Lower leg skin (tissue), 4 donors: ENCODE measurements around the gene KCND1. TPM values are rescaled to one million over a fixed set of nuclear protein-coding genes. Genes with fewer than 3 reads are reported as not detected.

Experiments
- DNase-seq, 2 donors: peaks; one replicate each; pipeline ENCODE4 v3.0.0-alpha.2; 2019; ENCODE audit warnings: low spot score in 2 of 2
- H3K4me3 ChIP-seq: fragments of 200-600 bp; sonication (generic); 2 replicates; pipeline ENCODE4 v1.5.1; 2017; ENCODE audit warnings: mild to moderate bottlenecking, low read depth; ENCODE audit not compliant: poor library complexity, severe bottlenecking
- CTCF ChIP-seq, 3 donors: fragments of 450-650 bp; IDR thresholded peaks; one replicate each; pipeline ENCODE4 v1.5.1; 2016; ENCODE audit warnings: antibody characterized with exemption in 3 of 3, mild to moderate bottlenecking in 3 of 3, moderate library complexity in 2 of 3
- POLR2A ChIP-seq, 2 donors: fragments of 450-650 bp; IDR thresholded peaks; one replicate each; pipeline ENCODE4 v1.6.1; 2016 to 2017; ENCODE audit warnings: antibody characterized with exemption in 2 of 2, mild to moderate bottlenecking in 1 of 2, moderate library complexity in 1 of 2
- WGBS, 2 donors: methylation state at CpG; one replicate each; pipeline ENCODE4 v1.1.5; 2018; 5-methylcytosine and 5-hydroxymethylcytosine counted together
- intact Hi-C: fragments of 100-400 bp; cut with DNase I; formaldehyde crosslinking; loops from one replicate; pipeline ENCODE4 v1.15.0; 2023; ENCODE audit warnings: low total_unique reads
- total RNA-seq, 4 donors: library from RNA; depleted of rRNA; stranded (reverse); fragments of >200 nt; gene quantifications; one replicate each; pipeline ENCODE4 v1.1.0, GENCODE V29; 2016

The KCND1 gene
- total RNA-seq, 4 donors from 2014 or later = 0.08 to 0.72 (median 0.33) TPM

GRCh38 chrX:48939524-48940228 is 32.0 kb downstream of the KCND1 start:
- TF ChIP-seq POLR2A (IDR thresholded peaks at IDR 0.05) = no peak
- no peak for TF ChIP-seq CTCF (IDR thresholded peaks at IDR 0.05)
- intact Hi-C loops = no loop called here
- 77% methylated on average over 3 of the region's 3 CpGs for WGBS, 2 donors
- no peak overlapping the region for H3K4me3 ChIP-seq
- DNase-seq = no peak

DNA sequence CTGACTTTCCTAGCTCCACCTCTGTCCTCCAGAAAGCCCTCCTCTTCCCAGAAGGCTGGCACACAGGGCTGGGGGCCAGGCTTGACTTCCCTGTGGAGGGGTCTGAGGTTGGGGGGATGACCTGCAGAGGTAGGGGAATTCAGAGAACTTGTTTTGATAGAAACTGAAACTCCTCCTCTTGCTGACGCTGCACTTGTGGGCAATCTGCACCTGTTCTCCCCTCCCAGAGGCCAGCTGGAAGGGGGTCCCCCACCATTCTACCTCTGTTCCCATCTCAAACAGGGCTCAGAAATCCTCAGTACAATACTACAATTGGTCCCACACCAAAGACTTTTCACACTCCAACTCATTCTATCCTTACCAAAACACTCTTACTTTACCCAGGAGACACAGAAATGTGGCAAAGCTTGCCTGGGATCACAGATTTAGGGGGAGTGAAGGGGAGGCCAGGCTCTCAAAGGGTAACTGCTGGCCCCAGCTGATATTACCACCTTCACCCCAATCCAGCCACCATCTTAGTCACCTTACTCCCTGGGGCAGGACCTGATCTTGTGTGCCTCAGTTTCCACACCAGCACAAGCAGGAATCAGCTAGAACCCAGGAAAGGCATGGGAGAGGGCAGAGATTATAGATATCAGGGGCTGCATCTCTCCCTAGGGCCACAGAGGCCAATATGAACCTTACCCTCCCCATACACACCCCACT is 32.8 kb downstream of the KCND1 start:
- 69 to 94% methylated on average over 1 of the region's 1 CpG for WGBS, 2 donors
- TF ChIP-seq POLR2A (IDR thresholded peaks at IDR 0.05) (no peak), CTCF (IDR thresholded peaks at IDR 0.05) (no peak)
- no peak for DNase-seq
- no peak overlapping the region for H3K4me3 ChIP-seq
- intact Hi-C loops = no loop called here

GRCh38 chrX:48937054-48937907 is 34.4 kb downstream of the KCND1 start:
- H3K4me3 ChIP-seq = no peak overlapping the region
- intact Hi-C loops = no loop called here
- 36 to 37% methylated on average over 9 of the region's 9 CpGs for WGBS, 2 donors
- TF ChIP-seq CTCF (IDR thresholded peaks at IDR 0.05) (no peak), POLR2A (IDR thresholded peaks at IDR 0.05) (no peak)
- DNase-seq = peak; percentile 20 to 91

DNA sequence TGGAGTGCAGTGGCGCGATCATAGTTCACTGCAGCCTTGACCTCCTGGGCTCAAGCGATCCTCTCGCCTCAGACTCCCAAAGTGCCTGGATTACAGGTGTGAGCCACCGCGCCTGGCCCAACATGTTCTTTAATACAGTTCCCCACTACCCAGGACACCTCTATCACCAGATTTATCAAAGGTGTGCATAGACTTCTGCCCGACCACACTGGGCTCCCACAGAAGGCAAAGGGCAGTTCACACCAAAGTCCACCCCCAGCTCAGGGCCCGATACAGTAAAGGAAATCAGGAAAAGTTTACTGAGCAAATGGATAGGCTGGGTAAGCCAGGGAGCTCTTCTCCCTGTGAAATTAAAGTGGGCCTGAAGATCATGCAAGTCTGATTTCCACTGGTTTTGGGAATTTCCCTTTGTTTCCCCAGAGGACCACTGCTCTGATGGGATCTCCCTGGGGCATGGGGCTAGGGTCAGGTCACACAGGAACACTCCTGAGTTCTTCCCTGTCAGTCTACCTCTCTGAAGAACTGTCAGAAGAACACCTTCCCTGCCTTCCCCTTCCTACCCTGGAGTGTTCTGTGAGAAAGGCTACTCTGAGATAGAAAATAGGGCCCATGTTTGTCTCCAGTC is 35.1 kb downstream of the KCND1 start:
- intact Hi-C loops = no loop called here
- no peak overlapping the region for H3K4me3 ChIP-seq
- 92 to 96% methylated on average over 7 to 8 of the region's 8 CpGs for WGBS, 2 donors
- DNase-seq = no peak
- TF ChIP-seq CTCF (IDR thresholded peaks at IDR 0.05) = no peak
- no peak for TF ChIP-seq POLR2A (IDR thresholded peaks at IDR 0.05)

DNA sequence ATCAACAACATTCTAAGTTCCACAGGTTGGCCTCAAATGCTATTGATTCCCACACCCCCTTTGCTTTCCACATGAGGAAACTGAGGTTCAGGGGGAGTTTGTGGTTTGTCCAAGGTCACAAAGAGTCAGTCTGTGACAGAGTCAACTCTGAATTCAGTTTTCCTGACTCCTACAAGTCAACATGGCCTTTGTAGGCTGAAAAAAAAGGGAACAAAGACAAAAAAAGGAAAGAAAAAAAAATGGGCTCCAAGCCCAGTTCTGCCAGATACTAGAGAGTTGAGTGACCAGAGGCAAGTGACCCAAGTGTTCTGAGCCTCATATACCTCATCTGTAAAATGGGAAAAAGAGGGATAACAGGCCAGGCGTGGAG is 36.4 kb downstream of the KCND1 start:
- H3K4me3 ChIP-seq = no peak overlapping the region
- 85 to 88% methylated on average over 1 of the region's 1 CpG for WGBS, 2 donors
- intact Hi-C loops = no loop called here
- no peak for DNase-seq
- no peak for TF ChIP-seq CTCF (IDR thresholded peaks at IDR 0.05)
